Activated CD4-positive, alpha-beta T cell treated with anti-CD3 and anti-CD28 coated beads for 1 hour (primary cell): ENCODE measurements around the gene USP16.
"Not testable (repeated sequence)": the region's sequence is repeated elsewhere in the genome, so short reads cannot be mapped to it uniquely, and the experiment has no call there.

Experiments
- DNase-seq: peaks from one replicate; pipeline ENCODE4 v3.0.0-alpha.2; 2020

Gene USP16

DNA sequence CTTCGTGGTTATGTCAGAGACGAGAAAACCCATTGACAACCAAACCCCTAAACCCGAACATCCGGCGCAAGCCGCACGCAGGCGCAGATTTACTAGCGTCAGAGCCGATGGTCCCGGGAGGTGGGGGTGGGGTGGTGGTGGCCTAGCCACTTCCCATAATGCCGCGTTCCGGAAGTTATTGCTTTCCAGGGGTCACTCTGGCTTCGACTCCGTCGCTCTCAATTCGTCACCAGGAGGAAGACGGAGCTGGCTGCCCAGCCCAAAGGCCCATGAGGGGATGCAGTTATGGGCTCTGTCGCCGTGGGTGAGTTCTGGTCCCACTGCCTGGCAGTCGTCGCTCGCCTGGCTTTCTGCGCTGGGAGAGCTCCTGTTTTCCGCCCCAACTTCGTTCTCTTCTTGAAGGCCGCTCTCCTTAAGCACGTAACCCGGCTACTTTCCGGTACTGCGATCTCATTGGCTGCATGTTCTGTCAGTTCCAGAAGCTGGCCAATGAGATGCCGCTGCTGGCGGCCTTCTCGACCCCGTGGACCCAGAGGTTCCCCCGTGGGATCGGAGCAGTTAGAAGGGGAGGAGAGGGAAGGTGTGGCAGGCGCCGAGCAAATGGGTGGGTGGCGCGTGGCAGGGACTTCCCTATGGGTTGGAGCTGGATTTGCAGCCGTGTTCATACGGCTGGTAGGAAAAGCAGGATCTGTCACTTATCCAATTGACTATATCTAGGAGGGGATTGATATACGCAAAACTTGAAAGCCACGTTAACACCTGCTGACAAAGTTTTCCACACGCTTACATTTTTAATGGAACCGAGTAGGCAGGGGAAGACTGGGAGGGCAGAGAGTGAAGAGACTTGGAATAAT is at the start of gene USP16:
TSS of gene USP16 (plus strand) at position 195 of the 854 bp plus-strand sequence. CDS start 3,246 bp downstream, outside the sequence.
- peak; percentile 88 for DNase-seq

DNA sequence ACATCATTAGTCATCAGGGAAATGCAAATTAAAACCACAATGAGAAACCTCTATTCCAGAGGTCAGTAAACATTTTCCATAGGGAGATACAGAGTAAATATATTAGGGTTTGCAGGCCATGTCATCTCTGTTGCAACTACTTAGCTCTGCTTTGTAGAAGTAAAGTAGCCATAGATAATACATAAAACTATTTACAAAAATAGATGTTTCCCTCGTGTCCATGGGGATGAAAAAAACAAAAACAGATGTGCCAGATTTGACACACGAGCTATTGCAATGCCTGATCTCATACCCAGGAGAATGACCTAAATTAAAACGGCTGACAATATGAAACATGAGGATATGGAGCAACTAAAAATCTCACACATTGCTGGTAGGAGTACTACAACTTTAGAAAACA is 49.1 kb upstream of the USP16 start:
- no peak for DNase-seq

DNA sequence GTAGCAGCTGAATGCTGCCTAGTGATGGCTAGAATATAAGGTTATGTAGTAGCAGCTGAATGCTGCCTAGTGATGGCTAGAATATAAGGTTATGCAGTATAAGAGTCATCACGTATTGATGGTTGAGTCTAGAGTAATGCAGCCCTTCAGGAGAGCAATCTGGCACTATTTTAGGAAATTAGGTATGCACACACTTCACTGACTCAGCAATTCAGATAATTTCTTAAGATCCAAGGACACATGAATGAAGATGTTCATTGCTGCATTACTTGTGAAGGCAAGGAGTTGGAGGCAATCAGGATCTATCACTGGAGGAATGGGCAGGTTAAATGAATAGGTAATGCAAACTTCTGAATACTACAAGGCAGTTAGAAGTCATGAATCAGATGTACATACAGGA is 45.4 kb upstream of the USP16 start:
- DNase-seq = no peak

DNA sequence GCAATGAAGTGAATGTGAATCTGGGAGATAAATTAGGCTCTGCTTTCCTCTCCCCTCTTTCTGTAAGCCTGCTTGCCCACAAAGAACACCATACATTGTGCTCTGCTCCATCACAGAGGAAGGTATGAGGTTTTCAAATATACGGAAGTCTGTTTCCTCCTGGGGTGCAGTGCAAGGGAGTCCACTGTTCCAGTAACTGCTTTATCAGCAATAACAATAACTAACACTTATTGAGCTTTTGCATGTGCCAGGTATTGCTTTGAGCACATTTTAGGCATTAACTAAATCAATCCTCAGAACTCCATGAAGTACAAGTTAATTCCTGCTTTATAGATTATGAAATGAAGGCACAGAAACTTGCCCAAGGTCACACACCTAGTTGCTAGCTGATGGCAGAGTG is 41.8 kb upstream of the USP16 start:
- DNase-seq = no peak

DNA sequence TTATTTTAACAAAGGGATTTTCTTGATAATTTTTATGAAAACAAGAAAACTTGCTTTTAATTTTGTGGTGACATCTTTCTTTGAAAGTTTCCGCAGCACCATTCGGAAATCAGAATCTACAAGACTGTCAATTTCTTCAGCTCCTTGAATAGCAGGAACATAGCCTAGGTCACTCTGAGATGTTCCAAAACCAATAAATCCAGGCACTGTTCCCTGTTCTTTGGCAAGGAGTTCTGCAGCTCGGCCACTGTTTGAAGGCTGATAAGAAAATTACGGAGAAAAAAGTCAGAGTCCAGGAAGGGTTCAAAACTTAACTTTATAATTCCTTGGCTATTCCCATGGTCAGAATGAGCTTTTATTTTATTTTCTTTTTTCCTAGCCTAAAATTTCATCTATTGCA is 37.8 kb upstream of the USP16 start:
- DNase-seq = no peak

DNA sequence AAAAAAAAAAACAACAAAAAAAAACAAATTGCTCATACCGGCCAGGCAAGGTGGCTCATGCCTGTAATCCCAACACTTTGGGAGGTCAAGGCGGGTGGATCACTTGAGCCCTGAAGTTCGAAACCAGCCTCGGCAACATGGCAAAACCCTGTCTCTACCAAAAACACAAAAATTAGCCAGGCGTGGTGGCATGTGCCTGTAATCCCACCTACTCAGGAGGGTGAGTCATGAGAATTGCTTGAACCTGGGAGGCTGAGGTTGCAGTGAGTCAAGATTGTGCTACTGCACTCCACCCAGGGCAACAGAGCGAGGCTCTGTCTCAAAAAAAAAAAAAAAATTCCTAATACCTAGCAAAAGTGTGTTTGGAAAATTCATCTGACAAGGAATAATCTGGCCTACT is 36.3 kb upstream of the USP16 start:
- not testable (repeated sequence) for DNase-seq

DNA sequence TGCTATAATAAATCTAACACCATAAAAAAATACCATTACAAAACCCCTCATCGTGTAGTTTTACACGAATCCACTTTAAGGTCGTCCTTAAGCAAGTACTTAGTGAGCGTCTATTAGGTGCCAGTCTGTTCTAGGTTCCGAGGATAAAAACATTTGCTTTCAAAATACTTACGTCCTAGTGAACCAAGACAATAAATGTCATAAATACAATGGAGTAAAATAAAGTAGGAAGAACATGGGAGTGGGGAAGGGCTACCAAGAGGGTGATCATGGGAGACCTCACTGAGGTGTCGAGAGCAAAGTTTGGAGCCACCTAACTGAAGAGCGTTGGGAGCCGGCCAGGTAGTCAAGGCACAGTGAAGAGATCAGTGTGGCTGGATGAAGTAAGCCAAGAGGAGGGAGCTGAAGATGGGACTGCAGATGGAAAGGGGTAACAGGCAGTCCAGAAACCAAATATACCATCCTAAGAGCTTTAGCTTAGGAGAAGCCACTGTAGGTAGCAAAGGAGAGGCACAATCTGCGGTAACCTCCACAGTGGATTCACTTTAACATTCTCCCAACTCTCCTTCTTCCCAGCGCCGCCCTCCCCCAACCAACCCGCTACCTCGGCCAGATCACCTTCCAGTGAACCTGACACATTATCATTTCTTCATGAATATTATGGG is 32.5 kb upstream of the USP16 start:
- no peak for DNase-seq

DNA sequence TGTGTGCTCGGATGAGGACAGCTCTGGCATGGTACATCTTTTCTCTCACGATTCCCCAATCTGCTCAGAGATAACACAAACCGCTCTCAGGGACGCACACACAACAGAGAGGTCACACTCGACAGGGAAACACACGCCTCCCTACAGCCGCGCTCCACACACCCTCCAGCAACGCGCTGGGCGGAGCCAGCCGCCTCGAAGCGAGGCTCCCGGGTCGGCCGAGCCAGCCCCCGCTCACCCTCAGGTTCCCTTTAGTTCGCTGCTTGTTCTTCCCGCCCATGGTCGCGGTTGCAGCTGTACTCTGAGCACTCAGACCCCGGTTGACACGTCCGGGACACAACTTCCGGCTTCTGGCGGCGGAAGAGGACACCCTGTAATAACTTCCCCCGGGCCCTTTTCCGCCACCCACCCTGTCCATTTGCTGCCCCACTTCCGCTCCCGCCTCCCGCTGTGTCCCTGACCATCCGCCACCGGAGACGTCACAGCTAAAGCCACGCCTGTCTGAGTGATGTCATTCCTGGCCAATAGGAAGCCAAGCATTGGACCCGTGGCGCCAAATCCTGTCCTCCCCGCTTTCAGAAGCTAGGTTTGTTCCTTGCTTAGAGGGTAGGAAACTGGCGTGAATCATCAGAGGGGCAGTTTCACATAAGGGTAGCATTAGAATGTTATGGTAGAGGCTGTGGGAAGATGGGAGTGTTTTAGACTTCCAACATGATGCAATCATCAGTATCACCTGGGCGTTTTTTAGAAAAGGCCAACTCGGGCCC is 31.8 kb upstream of the USP16 start, which contains the start of gene LTN1:
TSS of gene LTN1 (minus strand) at position 352 of the 767 bp plus-strand sequence. CDS start at position 280, 72 bp downstream.
- DNase-seq = peak; percentile 98

DNA sequence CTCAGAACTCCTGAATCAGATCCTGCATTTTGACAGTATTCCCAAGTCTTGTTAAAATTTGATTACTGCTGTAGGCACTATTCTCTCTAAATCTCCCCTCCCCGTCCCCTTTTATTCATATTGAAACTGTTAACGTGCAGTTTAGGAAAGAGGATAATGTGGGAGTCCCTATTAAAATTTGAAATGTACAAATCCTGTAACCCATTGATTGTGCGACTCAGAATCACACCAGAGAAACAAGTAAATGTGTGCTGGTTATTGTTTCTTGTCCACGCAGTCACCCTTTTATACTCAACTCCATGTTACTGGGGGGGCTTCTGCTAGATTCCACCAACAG is 31.2 kb upstream of the USP16 start:
- no peak for DNase-seq

DNA sequence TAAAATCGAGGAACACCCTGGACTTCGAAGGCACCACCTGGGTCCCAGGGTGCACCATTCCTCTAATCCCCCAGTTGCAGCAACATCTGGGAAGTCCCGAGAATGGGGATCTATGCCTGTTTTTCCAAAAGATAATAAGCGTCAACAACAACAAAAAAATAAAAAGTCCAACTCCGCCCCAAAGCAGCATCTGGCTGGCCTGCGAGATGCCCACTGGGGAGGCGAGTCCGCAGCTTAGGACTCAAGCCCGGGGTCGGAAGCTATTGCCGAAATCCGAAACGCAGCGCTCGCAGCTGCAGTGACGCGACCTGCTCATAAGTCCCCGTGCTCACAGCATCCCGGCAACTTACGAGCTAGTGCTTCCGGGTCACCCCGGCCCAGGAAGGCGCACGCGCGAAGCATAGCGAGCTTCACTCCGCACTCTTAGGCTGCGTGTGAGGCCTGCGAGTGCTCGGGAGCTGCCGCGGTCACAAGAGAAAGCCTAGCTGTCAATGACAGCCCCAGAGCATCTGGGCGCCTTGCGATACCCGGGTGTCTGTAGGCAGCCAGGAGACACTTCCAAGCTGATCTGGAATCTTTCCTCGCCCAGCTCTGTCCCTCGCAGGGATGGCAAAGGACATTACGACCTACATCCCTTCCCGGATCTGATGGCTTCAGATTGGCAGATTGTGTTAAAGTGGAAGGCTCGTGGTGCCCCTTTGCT is 21.9 kb upstream of the USP16 start:
- DNase-seq = peak; percentile 94

DNA sequence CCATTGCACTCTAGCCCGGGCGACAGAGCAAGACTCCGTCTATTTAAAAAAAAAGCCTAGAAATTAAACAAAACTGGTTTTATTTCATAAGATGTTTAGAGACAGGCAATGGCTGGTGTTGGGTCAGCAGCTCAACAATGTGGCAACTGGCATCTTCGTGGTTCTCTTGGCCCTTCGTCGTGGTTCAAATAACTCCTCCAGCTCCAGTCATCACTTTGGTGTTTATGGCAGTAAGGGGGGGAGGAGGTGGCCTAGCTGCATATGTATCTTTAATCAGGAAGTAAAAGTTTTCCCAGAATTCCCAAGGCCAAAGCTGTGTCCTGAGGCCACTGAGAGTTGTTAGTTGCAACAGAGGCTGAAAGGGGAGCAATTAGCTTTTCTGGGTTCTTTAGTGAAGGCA is 18.8 kb upstream of the USP16 start:
- DNase-seq = no peak

DNA sequence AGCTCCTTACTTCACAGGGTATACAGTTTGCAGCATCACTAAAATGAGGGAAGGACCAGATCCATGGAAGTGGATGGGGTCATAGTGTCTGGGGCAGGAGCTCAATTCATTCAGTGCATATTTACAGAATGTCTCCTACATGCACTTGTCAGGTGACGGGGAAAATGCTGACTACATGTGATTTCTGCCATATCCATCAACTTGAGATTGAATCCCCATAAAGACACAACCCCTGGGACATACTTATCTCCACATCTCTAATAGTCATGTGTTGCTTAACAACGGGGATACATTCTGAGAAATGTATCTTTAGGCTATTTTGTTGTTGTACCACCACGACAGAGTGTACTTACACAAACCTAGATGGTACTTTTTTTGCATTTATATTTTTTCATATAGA is 17.3 kb upstream of the USP16 start:
- no peak for DNase-seq

DNA sequence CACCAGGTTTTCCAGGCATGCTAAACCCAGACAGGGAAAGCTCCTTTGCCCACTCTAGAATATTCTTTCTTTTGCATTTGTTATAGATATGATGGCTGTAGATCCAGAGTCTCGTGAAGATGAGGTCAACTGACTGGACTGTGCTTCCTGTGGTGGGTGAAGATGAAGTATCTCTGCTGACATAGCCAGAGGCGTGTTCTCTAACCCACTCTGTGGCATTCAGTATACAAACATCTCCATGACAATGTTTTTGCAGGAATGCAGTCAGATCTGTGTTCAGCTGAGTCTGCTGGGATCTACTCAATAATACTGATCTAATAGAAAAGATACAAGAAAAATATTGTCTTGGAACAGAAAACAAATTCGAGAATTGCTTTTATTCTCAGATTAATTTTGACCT is 16.7 kb upstream of the USP16 start:
- DNase-seq = no peak

DNA sequence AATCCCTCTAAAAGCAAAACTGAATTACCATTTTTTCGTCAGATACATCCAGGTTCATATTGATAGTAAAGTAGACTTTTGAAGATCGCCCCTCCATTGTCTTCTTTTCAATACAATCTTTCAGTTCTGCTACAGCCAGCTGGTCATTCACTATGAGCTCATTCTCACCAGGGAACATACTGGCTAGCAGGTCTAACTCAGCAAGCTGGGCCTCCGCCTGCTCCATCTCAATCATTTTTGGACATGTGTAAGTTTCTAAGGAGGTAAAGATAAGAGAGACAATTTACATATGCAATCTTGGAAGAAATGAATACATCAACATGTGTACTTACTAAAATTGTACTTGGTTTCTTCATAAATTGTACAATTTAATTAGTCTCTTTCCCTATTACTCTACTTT is 16.1 kb upstream of the USP16 start:
- no peak for DNase-seq

DNA sequence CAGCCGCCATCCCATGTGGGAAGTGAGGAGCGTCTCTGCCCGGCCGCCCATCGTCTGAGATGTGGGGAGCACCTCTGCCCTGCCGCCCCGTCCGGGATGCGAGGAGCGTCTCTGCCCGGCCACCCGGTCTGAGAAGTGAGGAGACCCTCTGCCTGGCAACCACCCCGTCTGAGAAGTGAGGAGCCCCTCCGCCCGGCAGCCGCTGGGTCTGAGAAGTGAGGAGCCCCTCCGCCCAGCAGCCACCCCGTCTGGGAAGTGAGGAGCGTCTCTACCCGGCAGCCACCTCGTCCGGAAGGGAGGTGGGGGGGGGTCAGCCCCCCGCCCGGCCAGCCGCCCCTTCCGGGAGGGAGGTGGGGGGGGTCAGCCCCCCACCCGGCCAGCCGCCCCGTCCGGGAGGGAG is 13.2 kb upstream of the USP16 start:
- not testable (repeated sequence) for DNase-seq

DNA sequence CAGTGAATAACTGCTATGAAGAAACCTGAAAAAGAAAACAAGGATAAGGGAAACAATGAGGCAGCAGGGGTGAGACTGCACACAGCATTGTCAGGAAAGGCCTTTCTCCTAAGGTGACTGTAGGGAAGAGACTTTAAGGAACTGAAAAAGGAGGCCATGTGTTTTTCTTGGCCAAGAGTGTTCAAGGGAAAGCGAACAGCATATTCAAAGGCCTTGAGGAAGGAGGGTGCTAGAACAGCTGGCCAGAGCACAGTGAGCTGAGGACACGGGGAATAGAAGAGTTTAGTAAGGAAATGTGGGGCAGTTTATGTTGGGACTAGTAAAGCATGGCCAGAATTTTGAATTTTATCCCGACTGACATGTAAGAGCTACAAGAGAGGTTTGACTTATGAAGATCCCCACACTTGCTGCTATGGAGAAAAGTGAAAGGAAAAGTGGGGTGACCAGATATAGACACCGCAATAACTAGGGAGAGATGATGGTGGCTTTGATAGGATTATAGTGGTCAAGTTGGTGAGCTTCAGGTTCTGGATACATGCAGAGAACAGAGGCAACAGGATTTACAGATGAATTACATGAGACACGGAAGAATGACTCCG is 6.7 kb upstream of the USP16 start:
- no peak for DNase-seq

DNA sequence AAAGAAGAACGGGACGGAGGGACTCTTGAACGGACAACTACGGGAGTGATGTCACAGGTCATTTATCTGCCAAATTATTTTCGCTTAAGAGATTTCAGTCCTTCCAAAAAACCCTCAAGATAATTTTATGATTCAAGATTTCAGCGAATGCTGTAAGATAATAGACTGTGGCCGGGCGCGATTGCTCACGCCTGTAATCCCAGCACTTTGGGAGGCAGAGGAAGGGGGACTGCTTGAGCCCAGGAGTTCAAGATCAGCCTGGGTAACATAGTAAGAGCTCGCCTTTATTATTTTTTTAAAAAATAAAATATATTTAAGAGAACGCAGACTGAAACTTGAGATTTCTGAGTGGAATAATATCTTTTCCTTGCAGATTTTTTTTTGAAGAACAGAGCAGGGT is 5.9 kb upstream of the USP16 start:
- no peak for DNase-seq

DNA sequence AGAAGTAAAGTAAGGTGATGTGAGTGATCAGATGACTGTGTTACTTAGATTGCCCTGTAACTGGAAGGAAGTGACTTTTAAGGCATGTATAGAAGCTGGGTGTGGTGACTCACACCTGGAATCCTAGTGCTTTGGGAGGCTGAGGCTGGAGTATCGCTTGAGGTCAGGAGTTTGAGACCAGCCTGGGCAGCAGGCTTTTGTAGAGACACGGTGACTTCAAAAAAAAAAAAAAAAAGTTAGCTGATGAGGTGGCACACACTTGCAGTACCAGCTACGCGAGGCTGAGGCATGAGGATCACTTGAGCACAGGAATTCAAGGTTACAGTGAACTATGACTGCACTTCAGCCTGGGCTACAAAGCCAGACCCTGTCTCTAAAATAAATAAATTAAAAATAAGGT is 2.3 kb upstream of the USP16 start:
- DNase-seq = no peak

DNA sequence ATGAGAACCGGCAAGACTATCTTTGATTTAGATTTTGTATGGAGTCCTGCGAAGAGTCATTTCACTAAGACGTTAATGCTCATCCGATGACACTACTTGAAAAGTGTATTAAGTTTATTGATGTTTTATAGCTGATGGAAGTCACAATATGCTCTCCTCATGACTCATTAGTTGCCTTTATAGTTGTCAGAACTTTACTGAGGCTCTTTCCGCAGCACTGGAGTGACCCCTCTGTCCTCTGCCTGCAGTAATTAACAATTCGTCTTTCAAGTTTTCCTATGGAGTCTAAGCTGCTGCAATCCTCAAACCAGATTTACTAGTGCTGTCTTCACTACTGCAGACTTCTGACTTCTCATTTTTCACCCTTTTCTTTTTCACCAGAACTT is 853 bp downstream of the USP16 start:
- DNase-seq = no peak

DNA sequence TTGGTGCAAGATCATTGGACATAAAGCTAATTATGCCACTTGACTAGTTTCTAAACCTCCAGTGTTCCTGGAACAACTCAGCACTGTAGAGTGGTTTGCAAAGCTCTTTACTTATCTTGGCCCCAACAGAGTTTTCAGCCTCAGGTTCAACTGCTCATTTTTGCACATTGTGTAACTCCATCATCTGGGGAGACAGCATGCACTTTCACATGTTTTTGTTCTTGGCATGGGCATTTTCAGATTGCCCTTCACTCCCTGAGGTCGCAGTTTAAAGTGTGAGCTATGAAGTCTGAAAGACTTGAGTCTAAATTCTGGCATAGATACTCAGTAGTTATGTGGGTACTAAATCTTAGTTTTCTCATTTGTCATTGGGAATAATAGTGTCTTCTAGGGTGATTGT is 5.1 kb downstream of the USP16 start:
- DNase-seq = no peak

DNA sequence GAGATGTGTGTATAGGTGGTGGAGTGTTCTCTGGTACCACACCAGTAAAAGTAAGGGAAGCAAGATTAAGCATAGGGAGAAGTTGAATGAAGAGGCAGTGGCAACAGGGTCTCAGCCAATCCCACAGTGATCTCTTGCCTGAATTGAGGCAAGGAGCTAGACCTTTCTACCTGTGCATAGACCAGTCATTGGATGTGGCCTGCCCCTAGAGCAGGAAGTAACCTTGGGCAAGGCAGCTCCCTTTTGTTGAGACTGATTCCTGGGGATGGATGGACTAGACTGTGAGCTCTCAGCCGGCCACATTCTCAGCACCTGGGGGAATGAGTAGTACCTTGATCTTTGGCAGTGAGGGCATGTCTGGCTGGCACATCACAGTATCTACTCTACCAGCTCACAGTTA is 6.4 kb downstream of the USP16 start:
- no peak for DNase-seq

DNA sequence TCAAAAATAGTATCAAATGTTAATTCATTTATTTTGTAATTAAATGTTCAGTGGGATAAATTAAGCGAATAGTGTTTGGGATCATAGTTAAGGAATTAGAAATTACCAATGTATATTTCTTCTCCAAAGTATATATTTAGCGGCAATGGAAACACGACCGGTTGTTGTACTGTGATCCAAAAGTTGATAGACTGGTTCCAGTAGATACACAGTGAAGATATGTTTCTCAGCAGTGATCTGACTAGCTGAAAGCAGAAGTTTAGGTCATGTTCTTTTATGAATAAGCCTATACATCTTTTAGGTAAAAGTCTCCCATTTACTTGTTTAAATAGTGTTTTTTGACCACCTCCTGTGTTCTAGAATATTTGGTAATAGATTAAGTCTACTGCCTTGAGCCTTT is 8.8 kb downstream of the USP16 start:
- no peak for DNase-seq

DNA sequence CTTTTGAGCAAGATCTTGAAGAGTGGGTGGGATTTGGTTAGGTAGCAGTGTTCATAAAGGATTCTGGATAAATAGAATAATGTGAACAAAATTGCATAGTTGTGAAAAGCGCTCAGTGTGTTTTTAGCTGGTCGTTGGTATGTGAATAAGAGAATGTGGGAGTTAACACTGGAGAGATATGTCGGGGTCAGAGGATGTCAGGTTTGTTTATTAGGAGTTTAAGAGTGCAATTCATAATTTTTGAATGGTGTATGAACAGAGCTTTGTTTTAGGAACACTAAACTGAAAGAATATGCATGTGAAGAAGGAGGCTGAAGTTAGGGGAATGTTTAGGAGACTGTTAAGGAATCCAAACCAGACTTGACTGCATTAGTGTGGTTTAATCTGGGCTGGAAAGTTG is 9.4 kb downstream of the USP16 start:
- DNase-seq = no peak
